HG03135 (cell line): ENCODE data around the gene ZBTB40.

Experiments used
- ATAC-seq: cut with Tn5 transposase; IDR thresholded peaks from one replicate; pipeline ENCODE4 v1.9.1; 2021; ENCODE audit warnings: mild to moderate bottlenecking, moderate library complexity; ENCODE audit not compliant: unreplicated experiment

Gene ZBTB40

DNA sequence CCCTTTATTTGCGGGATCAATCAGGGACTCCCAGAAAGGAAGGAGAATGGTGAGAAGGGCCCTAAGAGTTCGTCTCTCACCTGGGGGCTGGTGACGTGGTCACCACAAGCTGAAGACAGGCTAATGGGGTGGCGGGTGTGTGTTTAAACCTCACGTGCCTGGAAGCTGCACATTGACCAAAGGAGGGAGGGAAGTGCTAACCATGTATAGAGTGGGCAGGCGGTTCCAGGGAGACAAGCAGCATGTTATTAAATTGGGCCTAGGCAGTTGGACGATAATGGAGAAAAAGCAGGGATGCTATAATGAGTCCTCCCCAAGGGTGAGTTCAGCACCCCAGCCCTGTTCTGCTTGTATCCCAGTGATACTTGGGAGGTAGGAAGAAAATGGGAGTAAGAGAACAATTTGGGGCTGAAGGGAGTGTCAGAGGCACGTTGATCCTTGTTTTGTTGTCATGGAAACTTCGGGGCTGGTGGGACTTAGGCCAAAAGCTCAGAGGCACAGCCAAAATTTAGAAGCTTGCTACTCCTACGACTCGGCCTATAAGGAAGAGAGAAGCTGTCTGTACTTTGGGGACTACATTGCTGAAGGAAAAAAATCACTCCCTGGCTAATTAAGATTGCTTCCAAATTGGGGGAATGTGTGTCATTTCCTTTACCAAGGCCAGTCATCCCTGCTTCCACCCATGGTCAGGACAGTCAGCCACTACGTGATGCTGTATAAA lies 78.4 kb downstream of the ZBTB40 start:
- ATAC-seq, result no peak

GRCh38 chr1:22530715-22531114 lies 79.1 kb downstream of the ZBTB40 start:
- ATAC-seq, result no peak

GRCh38 chr1:22531251-22531650 lies 79.6 kb downstream of the ZBTB40 start:
- no peak for ATAC-seq

DNA sequence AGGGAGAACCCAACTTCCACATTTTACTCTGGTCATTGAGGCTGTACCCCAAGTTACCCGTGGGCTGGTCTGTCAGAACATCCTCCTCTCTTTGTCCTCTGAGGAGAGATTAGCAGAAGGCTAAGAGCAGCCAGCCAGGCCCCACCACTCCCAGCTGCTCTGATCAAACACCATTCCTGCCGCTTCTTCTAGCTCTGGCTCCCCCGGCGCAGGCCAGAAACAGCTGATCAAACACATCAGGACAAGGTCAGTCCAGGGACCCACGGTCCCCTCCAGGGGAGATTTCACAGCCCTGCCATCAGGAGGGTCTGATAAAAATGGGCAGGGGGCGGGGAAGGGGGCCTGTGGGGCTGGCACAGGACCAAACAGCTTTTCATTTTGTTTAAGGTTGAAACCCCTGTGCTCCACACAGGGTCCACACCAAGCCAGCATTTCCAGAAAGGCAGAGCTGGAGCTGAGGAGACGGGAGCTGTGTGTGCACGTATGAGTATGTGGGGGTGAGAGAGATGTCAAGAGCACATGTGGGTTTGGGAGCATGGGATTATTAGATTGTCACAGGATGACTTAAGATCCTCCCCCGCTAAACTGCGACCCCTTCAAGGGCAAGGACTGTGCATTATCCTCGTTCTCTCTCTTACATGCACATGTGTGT lies 81.7 kb downstream of the ZBTB40 start:
- no peak for ATAC-seq

DNA sequence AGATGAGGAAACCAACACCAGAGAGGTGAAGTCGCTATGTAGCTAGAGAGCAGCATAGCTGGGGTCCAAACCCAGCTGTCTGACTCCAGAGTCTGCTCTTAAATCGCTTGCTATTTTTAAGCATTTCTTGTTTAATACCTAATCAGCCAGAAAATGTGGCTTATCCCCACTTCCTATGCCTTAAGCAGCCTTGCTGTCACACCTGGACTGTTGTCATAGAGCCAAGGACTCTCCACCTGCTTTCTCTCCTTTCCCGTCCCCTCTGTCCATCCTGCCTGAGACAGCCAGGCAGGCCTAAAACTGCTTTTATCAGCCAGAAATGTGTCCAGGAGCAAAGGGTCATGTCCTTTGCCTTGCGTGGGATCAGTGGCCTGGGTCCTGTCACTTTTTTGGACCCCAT lies 83.3 kb downstream of the ZBTB40 start:
- no peak for ATAC-seq

DNA sequence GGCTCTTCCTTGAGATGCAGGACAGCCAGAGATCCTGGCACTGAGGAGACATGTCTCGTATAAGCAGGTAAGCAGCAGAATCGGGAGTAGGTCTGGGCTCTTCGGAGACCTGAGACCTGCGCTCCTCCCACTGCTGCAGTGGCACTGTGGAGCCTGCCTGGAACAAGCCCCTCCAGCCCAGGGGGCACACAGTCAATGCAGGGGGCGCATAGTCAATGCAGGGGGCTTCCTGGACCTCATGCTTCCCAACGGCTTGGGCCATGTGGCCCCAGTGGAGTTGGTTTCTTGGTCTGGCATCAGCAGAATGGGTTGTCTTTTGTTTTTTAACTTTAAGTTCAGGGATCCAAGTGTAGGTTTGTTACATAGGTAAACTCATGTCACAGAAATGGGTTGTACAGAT lies 83.7 kb downstream of the ZBTB40 start:
- ATAC-seq, result no peak

GRCh38 chr1:22536506-22536905 lies 84.9 kb downstream of the ZBTB40 start:
- no peak for ATAC-seq

DNA sequence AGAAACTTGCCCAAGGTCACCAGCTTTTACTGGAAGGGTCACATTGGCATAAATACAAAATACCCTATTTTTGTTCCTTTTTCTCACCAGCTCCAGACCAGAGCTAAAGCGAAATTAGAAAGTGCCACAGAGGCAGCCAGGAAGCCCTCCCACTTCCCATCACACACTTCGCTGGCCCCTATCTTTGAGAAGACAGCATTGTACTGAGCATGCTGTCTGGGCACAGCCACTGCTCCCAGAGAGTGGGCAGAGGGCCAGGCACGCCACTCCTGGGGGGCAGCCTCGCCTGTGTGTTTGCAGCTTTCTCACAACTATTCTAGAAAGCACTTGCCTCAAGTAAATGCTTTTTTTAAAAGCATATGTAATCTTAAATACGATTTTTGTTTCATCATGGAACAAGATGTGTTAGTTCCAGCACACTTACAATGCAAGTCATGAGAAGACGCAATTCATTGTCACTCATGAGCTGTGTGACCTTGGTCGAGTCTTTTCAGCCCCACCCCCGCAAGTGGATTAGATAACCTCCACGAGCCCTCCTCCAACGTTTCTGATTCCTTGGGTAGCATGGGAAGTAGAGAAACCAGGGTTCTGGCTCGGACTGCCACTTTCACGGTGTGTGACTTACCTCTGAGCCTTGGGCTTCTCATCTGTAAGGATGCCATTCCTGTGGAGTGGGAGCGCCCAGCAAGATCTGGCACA lies 85.9 kb downstream of the ZBTB40 start:
- no peak for ATAC-seq

- no peak for ATAC-seq
These were observed 88.0 kb downstream of the ZBTB40 start for GRCh38 chr1:22539510-22540118.

GRCh38 chr1:22540337-22540736 lies 88.7 kb downstream of the ZBTB40 start:
- ATAC-seq, result no peak

DNA sequence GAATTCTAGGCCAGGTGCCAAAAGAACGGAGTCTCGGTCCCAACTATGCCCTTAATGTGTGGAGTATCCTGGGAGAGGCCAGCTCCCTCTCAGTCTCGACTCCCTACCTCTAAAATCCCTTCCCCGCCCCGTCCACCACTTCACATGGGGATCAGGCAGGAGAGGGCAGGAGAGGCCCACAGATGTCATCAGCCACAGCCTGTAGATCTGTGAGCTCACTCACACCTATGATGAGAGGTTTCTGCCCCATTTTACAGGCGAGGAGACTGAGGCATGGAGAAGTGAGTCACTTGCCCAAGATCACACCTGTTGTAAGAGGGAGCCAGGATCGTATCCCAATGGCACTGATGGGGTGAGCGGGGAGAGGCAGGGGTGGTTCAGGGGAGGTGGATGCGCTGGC lies 91.2 kb downstream of the ZBTB40 start:
- ATAC-seq, result no peak

GRCh38 chr1:22543679-22544078 lies 92.0 kb downstream of the ZBTB40 start:
- no peak for ATAC-seq

- ATAC-seq, result no peak
These were observed 93.0 kb downstream of the ZBTB40 start for GRCh38 chr1:22544606-22545005.

DNA sequence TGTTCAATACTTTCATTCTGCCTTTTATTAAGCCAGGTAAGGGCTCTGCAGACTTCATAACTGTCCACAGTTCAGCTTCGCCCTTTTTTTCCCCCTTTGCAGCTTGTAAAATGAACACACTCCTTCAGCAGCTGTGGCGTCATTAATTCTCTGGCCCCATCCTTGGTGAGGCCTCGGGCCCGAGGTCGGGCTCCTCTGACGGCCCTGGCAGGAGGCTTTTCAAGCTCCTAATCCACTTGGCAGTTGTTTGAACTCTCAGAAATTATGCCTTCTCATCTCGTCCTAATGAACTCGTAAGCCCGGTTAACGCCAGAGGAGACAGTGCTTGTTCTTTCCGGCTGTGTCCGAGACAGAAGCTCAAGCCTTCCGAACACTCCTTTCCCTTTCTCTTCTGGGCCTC lies 93.5 kb downstream of the ZBTB40 start:
- ATAC-seq, result no peak

DNA sequence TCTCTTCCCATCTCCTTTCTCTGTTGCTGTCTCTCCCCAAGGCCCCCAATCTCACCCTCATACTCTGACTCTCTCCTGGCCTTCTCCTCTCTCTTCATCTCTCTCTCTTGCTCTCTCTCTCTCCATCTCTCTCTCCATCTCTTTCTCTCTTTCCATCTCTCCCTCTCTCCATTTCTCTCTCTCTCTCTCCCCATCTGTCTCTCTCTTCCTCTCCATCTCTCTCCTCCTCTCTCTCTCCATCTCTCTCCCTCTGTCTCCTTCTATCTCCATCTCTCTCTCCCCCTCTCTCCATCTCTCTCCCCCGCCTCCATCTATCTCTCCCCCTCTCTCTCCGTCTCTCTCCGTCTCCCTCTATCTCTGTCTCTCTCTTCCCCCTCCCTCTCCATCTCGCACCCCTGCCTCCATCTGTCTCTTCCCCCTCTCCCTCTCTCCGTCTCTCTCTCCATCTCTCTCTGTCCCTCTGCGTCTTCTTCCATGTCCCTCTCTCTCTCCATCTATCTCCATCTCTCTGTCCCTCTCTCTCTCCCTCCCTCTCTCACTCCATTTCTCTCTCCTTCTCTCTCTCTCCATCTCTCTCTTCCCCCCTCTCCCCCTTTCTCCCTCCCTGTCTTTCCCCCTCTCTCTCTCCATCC lies 95.7 kb downstream of the ZBTB40 start:
- no peak for ATAC-seq

DNA sequence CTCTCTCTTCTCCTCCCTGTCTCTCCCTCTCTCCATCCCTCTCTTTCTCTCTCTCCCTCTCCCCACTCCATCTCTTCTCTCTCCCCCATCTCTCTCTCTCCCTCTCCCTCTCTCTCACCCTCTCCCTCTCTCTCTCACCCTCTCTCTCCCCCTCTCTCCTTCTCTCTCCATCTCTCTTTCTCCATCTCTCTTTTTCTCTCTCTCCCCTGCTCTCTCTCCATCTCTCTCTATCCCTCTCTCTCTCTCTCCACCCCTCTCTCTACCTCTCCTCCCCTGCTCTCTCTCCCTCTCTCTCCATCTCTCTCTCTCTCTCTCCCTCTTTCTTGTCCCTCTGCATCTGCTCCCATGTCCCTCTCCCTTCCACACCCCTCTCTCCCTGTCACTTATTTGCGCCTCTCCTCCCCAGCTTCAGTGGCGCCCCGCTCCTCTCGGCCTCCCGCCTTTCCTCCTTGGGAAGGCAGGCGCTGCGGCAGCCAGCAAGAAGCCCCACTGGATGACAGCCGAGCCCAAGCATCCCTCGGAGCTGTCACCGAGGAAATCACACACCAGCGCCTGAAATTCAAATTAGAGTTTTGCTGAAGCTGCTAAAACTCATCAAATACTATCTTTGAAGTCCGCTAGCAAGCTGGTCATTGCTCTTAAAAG lies 96.3 kb downstream of the ZBTB40 start:
- no peak for ATAC-seq

- no peak for ATAC-seq
These were observed 98.4 kb downstream of the ZBTB40 start for GRCh38 chr1:22550021-22550420.

- no peak for ATAC-seq
These were observed 99.9 kb downstream of the ZBTB40 start for GRCh38 chr1:22551591-22551990.

GRCh38 chr1:22552021-22552420 lies 100.4 kb downstream of the ZBTB40 start:
- no peak for ATAC-seq

DNA sequence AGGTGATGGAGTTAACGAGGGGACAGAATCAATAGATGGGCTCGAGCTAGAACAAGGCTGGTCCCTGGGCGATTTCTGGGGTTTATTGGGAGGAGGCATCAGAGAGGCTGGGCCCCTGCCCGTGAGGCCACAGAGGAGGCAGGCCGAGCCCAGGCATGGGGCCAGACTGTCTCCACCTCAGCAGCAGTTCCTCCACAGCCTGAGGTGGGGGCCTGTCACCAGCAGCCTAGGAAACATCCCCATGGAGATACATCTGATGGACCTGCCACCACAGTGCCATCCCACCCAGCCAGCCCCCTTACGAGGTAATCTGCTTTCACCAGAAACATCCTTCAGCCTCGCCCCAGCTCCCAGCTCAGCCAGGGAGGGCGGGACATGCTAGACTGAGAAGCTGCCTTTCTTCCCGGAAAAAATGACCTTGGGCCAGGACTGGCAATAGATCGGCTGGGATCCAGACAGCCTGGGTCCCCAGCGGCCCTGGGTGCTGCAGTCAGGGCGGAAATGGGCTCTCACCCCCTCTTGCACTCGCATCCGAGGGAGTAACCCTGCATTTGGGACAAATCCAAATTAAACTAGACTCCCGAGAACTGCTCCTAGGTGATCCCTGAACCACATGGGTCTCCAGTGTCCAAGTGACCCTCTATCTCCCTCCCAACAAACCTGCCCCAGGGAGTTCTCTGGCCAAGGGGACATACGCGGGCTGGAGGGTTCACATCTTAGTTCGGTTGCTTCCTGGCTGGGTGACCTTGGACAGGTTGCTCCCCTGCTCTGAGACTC lies 101.6 kb downstream of the ZBTB40 start:
- ATAC-seq, result no peak
